ENCODE results near the gene HYLS1.
A peak's percentile ranks its signal among the peaks of the same experiment; 100 is the strongest.
"Not testable (repeated sequence)": the region's sequence is repeated elsewhere in the genome, so short reads cannot be mapped to it uniquely, and the experiment has no call there.

The HYLS1 gene

GRCh38 chr11:125887373-125888324 lies at the start of gene HYLS1:
Gene HYLS1, plus strand, starts transcription at chr11:125887668. Its CDS starts 11,701 bp downstream, at chr11:125899369.
- DNase-seq, result peak; percentile 95

- no peak for DNase-seq
Measured at GRCh38 chr11:125842321-125842948, 45.0 kb upstream of the HYLS1 start.

GRCh38 chr11:125846188-125846587 lies 41.3 kb upstream of the HYLS1 start:
- DNase-seq, result no peak

- not testable (repeated sequence) for DNase-seq
Measured at GRCh38 chr11:125857670-125858069, 29.8 kb upstream of the HYLS1 start.

GRCh38 chr11:125862786-125863185 lies 24.7 kb upstream of the HYLS1 start:
- DNase-seq, result not testable (repeated sequence)

- not testable (repeated sequence) for DNase-seq
Measured at GRCh38 chr11:125865354-125865753, 22.1 kb upstream of the HYLS1 start.

- DNase-seq, result no peak
Measured at GRCh38 chr11:125869521-125869920, 17.9 kb upstream of the HYLS1 start.

GRCh38 chr11:125871391-125872137 lies 15.9 kb upstream of the HYLS1 start:
- DNase-seq, result no peak

GRCh38 chr11:125872138-125872491 lies 15.4 kb upstream of the HYLS1 start:
- DNase-seq, result no peak

- DNase-seq, result no peak
Measured at GRCh38 chr11:125873881-125874555, 13.4 kb upstream of the HYLS1 start.

GRCh38 chr11:125874556-125875124 lies 12.8 kb upstream of the HYLS1 start:
- DNase-seq, result peak; percentile 68

GRCh38 chr11:125881291-125881690 lies 6.2 kb upstream of the HYLS1 start:
- no peak for DNase-seq

- no peak for DNase-seq
Measured at GRCh38 chr11:125883375-125883774, 4.1 kb upstream of the HYLS1 start.

GRCh38 chr11:125886997-125887372 lies 483 bp upstream of the HYLS1 start:
- peak; percentile 79 for DNase-seq

GRCh38 chr11:125890447-125891100 lies 3.1 kb downstream of the HYLS1 start:
- DNase-seq, result no peak

- DNase-seq, result no peak
Measured at GRCh38 chr11:125892071-125892470, 4.6 kb downstream of the HYLS1 start.

- no peak for DNase-seq
Measured at GRCh38 chr11:125892994-125893393, 5.5 kb downstream of the HYLS1 start.

- no peak for DNase-seq
Measured at GRCh38 chr11:125901872-125902271, 14.4 kb downstream of the HYLS1 start.

- no peak for DNase-seq
Measured at GRCh38 chr11:125902277-125902926, 14.9 kb downstream of the HYLS1 start.

- peak; percentile 91 for DNase-seq
Measured at GRCh38 chr11:125902927-125903710, 15.7 kb downstream of the HYLS1 start, which contains the start of gene PUS3. Gene PUS3, minus strand, starts transcription at chr11:125903206. Its CDS starts 6,922 bp downstream, at chr11:125896284.

All from right forelimb (tissue), 1 donor.